ENCODE data around the gene HS3ST6.

HS3ST6 gene

GRCh38 chr16:1917056-1917664, 1.1 kb downstream of the HS3ST6 start:
- Histone ChIP-seq H3K4me1 (ENCODE audit: low read depth, poor library complexity, severe bottlenecking) (no peaks in the 10 kb centered on the region), H3K36me3 (ENCODE audit: insufficient read depth) (no peaks in the 10 kb centered on the region), H3K9ac (no peak overlapping the region), H3K79me2 (ENCODE audit: insufficient read depth, low read depth) (no peaks in the 10 kb centered on the region), H3K4me3 (IDR thresholded peaks at IDR 0.05; ENCODE audit: insufficient read depth, low read depth, low read length) (no peak overlapping the region), H3K27me3 (ENCODE audit: insufficient read depth, low read depth) (peaks cover 93% of the 10 kb centered on the region), H3K27ac (no peak overlapping the region), H2AFZ (ENCODE audit: low read depth) (no peak overlapping the region), H4K20me1 (ENCODE audit: insufficient read depth) (no peaks in the 10 kb centered on the region), H3K4me2 (no peak overlapping the region)
- TF ChIP-seq CTCF (conservative IDR thresholded peaks at IDR 0.05; ENCODE audit: low read depth, low read length), result no peak

- no peak for TF ChIP-seq CTCF (conservative IDR thresholded peaks at IDR 0.05; ENCODE audit: low read depth, low read length)
- Histone ChIP-seq H4K20me1 (ENCODE audit: insufficient read depth) (no peaks in the 10 kb centered on the region), H3K79me2 (ENCODE audit: insufficient read depth, low read depth) (no peaks in the 10 kb centered on the region), H3K27ac (no peak overlapping the region), H3K27me3 (ENCODE audit: insufficient read depth, low read depth) (peaks cover 90% of the 10 kb centered on the region), H3K4me2 (no peak overlapping the region), H3K4me3 (IDR thresholded peaks at IDR 0.05; ENCODE audit: insufficient read depth, low read depth, low read length) (no peak overlapping the region), H3K36me3 (ENCODE audit: insufficient read depth) (no peaks in the 10 kb centered on the region), H3K9ac (no peak overlapping the region), H2AFZ (ENCODE audit: low read depth) (no peak overlapping the region), H3K4me1 (ENCODE audit: low read depth, poor library complexity, severe bottlenecking) (no peaks in the 10 kb centered on the region)
These were observed 1.6 kb downstream of the HS3ST6 start for GRCh38 chr16:1916640-1916990.

GRCh38 chr16:1915732-1916639, 2.2 kb downstream of the HS3ST6 start:
- Histone ChIP-seq H3K79me2 (ENCODE audit: insufficient read depth, low read depth) (no peaks in the 10 kb centered on the region), H3K36me3 (ENCODE audit: insufficient read depth) (no peaks in the 10 kb centered on the region), H3K27me3 (ENCODE audit: insufficient read depth, low read depth) (peaks cover 84% of the 10 kb centered on the region), H4K20me1 (ENCODE audit: insufficient read depth) (no peaks in the 10 kb centered on the region), H2AFZ (ENCODE audit: low read depth) (no peak overlapping the region), H3K27ac (no peak overlapping the region), H3K4me3 (IDR thresholded peaks at IDR 0.05; ENCODE audit: insufficient read depth, low read depth, low read length) (no peak overlapping the region), H3K4me1 (ENCODE audit: low read depth, poor library complexity, severe bottlenecking) (no peaks in the 10 kb centered on the region), H3K4me2 (no peak overlapping the region), H3K9ac (no peak overlapping the region)
- TF ChIP-seq CTCF (conservative IDR thresholded peaks at IDR 0.05; ENCODE audit: low read depth, low read length), result no peak

GRCh38 chr16:1914988-1915387, 3.2 kb downstream of the HS3ST6 start:
- H3K4me2 ChIP-seq, result no peak overlapping the region

More at GRCh38 chr16:1914988-1915387, 3.2 kb downstream of the HS3ST6 start:
- Histone ChIP-seq H4K20me1 (ENCODE audit: insufficient read depth) (no peaks in the 10 kb centered on the region), H3K27ac (no peak overlapping the region), H3K27me3 (ENCODE audit: insufficient read depth, low read depth) (peaks cover 80% of the 10 kb centered on the region), H3K79me2 (ENCODE audit: insufficient read depth, low read depth) (no peaks in the 10 kb centered on the region), H3K9ac (no peak overlapping the region), H3K4me1 (ENCODE audit: low read depth, poor library complexity, severe bottlenecking) (no peaks in the 10 kb centered on the region), H2AFZ (ENCODE audit: low read depth) (no peak overlapping the region), H3K36me3 (ENCODE audit: insufficient read depth) (no peaks in the 10 kb centered on the region), H3K4me3 (IDR thresholded peaks at IDR 0.05; ENCODE audit: insufficient read depth, low read depth, low read length) (no peak overlapping the region)
- TF ChIP-seq CTCF (conservative IDR thresholded peaks at IDR 0.05; ENCODE audit: low read depth, low read length), result no peak
